ENCODE data around the gene C1QTNF5.

C1QTNF5 gene

GRCh38 chr11:119347940-119348605 is 7.4 kb upstream of the C1QTNF5 start:
- no peak for TF ChIP-seq CTCF (conservative IDR thresholded peaks at IDR 0.05)
- H3K27ac ChIP-seq = no peak overlapping the region

- H3K27ac ChIP-seq = no peak overlapping the region
- no peak for TF ChIP-seq CTCF (conservative IDR thresholded peaks at IDR 0.05)
These were observed 6.6 kb upstream of the C1QTNF5 start for GRCh38 chr11:119347242-119347641.

GRCh38 chr11:119346605-119347004 is 5.9 kb upstream of the C1QTNF5 start, which contains the start of gene MFRP:
TSS of gene MFRP (minus strand) at chr11:119346705. CDS start at chr11:119346513, 192 bp downstream.
- no peak within 1 kb of the TSS for H3K27ac ChIP-seq
- no peak for TF ChIP-seq CTCF (conservative IDR thresholded peaks at IDR 0.05)

GRCh38 chr11:119345685-119346084 is 5.0 kb upstream of the C1QTNF5 start:
- no peak for TF ChIP-seq CTCF (conservative IDR thresholded peaks at IDR 0.05)
- no peak overlapping the region for H3K27ac ChIP-seq

GRCh38 chr11:119344291-119345010 is 3.8 kb upstream of the C1QTNF5 start:
- no peak for TF ChIP-seq CTCF (conservative IDR thresholded peaks at IDR 0.05)
- no peak overlapping the region for H3K27ac ChIP-seq

GRCh38 chr11:119343726-119344125 is 3.0 kb upstream of the C1QTNF5 start:
- no peak overlapping the region for H3K27ac ChIP-seq
- TF ChIP-seq CTCF (conservative IDR thresholded peaks at IDR 0.05) = no peak

GRCh38 chr11:119342362-119343130 is 1.9 kb upstream of the C1QTNF5 start:
- no peak for TF ChIP-seq CTCF (conservative IDR thresholded peaks at IDR 0.05)
- no peak overlapping the region for H3K27ac ChIP-seq

All from VCaP (cell line).